HFFc6 (cell line): ENCODE data around the gene DNAJC27. TPM values are rescaled to one million over a fixed set of nuclear protein-coding genes. Genes with fewer than 3 reads are reported as not detected.

Experiments
- DNase-seq: peaks from one replicate; pipeline ENCODE4 v3.0.0-alpha.2; 2018
- H3K27ac Mint-ChIP-seq: 2 replicates; pipeline ENCODE4 v1.8.0; 2020; ENCODE audit warnings: mild to moderate bottlenecking, mixed read lengths
- H3K27me3 Mint-ChIP-seq: 2 replicates; pipeline ENCODE4 v1.8.0; 2021; ENCODE audit warnings: mild to moderate bottlenecking, moderate library complexity, mixed read lengths; ENCODE audit not compliant: insufficient read depth
- H3K36me3 Mint-ChIP-seq: 2 replicates; pipeline ENCODE4 v1.8.0; 2021; ENCODE audit warnings: low read depth, mixed read lengths
- H3K4me1 Mint-ChIP-seq: 2 replicates; pipeline ENCODE4 v1.8.0; 2020; ENCODE audit warnings: low read depth, mixed read lengths
- H3K4me3 Mint-ChIP-seq: 2 replicates; pipeline ENCODE4 v1.8.0; 2020; ENCODE audit warnings: mild to moderate bottlenecking, moderate library complexity, mixed read lengths
- H3K9me3 Mint-ChIP-seq: 2 replicates; pipeline ENCODE4 v1.8.0; 2020; ENCODE audit warnings: mild to moderate bottlenecking, mixed read lengths
- CTCF ChIP-seq: fragments of 200-600 bp; sonication (generic); IDR thresholded peaks from 2 replicates; pipeline ENCODE4 v1.5.0; 2021; ENCODE audit warnings: antibody characterized with exemption, mild to moderate bottlenecking
- total RNA-seq, 6 experiments: library from RNA; stranded (reverse); fragmentation: NEBNext Ultra II Directional; extraction: Animal tissue kit (Norgen Biotek cat#: 25700); gene quantifications; 2 replicates in 1 of 6; 3 replicates in 5 of 6; pipeline ENCODE4 v1.2.3, GENCODE V29; 2021

Gene DNAJC27
- total RNA-seq, 6 experiments from 2014 or later = 2.8 to 3.9 (median 3.6) TPM

- H3K27me3 Mint-ChIP-seq = peaks cover 3% of the 10 kb centered on the region
- no peak for TF ChIP-seq CTCF
- no peak for DNase-seq
- H3K4me3 Mint-ChIP-seq = no peak overlapping the region
- no peaks in the 10 kb centered on the region for H3K9me3 Mint-ChIP-seq
- no peaks in the 10 kb centered on the region for H3K36me3 Mint-ChIP-seq
- H3K4me1 Mint-ChIP-seq = peaks cover 17% of the 10 kb centered on the region
- H3K27ac Mint-ChIP-seq = peak overlapping the region; percentile 13; the same call in 1 of the 2 replicates
Measured at GRCh38 chr2:24926602-24927252, 45.0 kb downstream of the DNAJC27 start.

- H3K4me1 Mint-ChIP-seq = peaks cover 16% of the 10 kb centered on the region
- no peaks in the 10 kb centered on the region for H3K9me3 Mint-ChIP-seq
Measured at GRCh38 chr2:24926220-24926601, 45.5 kb downstream of the DNAJC27 start.

GRCh38 chr2:24925815-24926214, 45.9 kb downstream of the DNAJC27 start:
- no peak overlapping the region for H3K27ac Mint-ChIP-seq
- peaks cover 16% of the 10 kb centered on the region for H3K4me1 Mint-ChIP-seq
- no peak for TF ChIP-seq CTCF
- H3K36me3 Mint-ChIP-seq = no peaks in the 10 kb centered on the region
- H3K27me3 Mint-ChIP-seq = peaks cover 3% of the 10 kb centered on the region
- no peak overlapping the region for H3K4me3 Mint-ChIP-seq
- no peak for DNase-seq
- H3K9me3 Mint-ChIP-seq = no peaks in the 10 kb centered on the region

More at GRCh38 chr2:24926220-24926601, 45.5 kb downstream of the DNAJC27 start:
- TF ChIP-seq CTCF = no peak
- Mint-ChIP-seq H3K4me3 (no peak overlapping the region), H3K27ac (no peak overlapping the region), H3K27me3 (peaks cover 3% of the 10 kb centered on the region), H3K36me3 (no peaks in the 10 kb centered on the region)
- DNase-seq = no peak

- Mint-ChIP-seq H3K27ac (no peak overlapping the region), H3K4me1 (peaks cover 14% of the 10 kb centered on the region), H3K36me3 (no peaks in the 10 kb centered on the region), H3K4me3 (no peak overlapping the region), H3K27me3 (peaks cover 2% of the 10 kb centered on the region), H3K9me3 (no peaks in the 10 kb centered on the region)
- no peak for TF ChIP-seq CTCF
- no peak for DNase-seq
Measured at GRCh38 chr2:24924732-24925131, 47.0 kb downstream of the DNAJC27 start.

GRCh38 chr2:24924266-24924665, 47.5 kb downstream of the DNAJC27 start:
- DNase-seq = no peak
- TF ChIP-seq CTCF = no peak
- no peak overlapping the region for H3K4me3 Mint-ChIP-seq

More at GRCh38 chr2:24924266-24924665, 47.5 kb downstream of the DNAJC27 start:
- Mint-ChIP-seq H3K36me3 (no peaks in the 10 kb centered on the region), H3K4me1 (peaks cover 16% of the 10 kb centered on the region), H3K9me3 (no peaks in the 10 kb centered on the region), H3K27ac (no peak overlapping the region), H3K27me3 (peaks cover 2% of the 10 kb centered on the region)
